Glutamatergic neuron (in vitro differentiated cells): Measurements from ENCODE around the gene IL36B. TPM values are rescaled to one million over a fixed set of nuclear protein-coding genes. Genes with fewer than 3 reads are reported as not detected.

Experiments
- DNase-seq: peaks from one replicate; pipeline ENCODE4 v3.0.0; 2022
- H3K27ac Mint-ChIP-seq: one replicate; pipeline ENCODE4 v1.8.0; 2020; ENCODE audit warnings: mild to moderate bottlenecking, mixed read lengths, inconsistent platforms; ENCODE audit not compliant: unreplicated experiment
- H3K27me3 Mint-ChIP-seq: one replicate; pipeline ENCODE4 v1.8.0; 2020; ENCODE audit warnings: mild to moderate bottlenecking, moderate library complexity, mixed read lengths, inconsistent platforms; ENCODE audit not compliant: unreplicated experiment
- H3K36me3 Mint-ChIP-seq: one replicate; pipeline ENCODE4 v1.8.0; 2020; ENCODE audit warnings: mild to moderate bottlenecking, mixed read lengths, inconsistent platforms; ENCODE audit not compliant: unreplicated experiment
- H3K4me1 Mint-ChIP-seq: one replicate; pipeline ENCODE4 v1.8.0; 2020; ENCODE audit warnings: mild to moderate bottlenecking, low read depth, mixed read lengths, inconsistent platforms; ENCODE audit not compliant: unreplicated experiment
- H3K4me3 Mint-ChIP-seq: one replicate; pipeline ENCODE4 v1.8.0; 2020; ENCODE audit warnings: mild to moderate bottlenecking, mixed read lengths, inconsistent platforms; ENCODE audit not compliant: unreplicated experiment
- H3K9me3 Mint-ChIP-seq: one replicate; pipeline ENCODE4 v1.8.0; 2020; ENCODE audit warnings: mild to moderate bottlenecking, moderate library complexity, mixed read lengths, inconsistent platforms; ENCODE audit not compliant: unreplicated experiment
- CTCF ChIP-seq: fragments of 200-600 bp; sonication (generic); IDR thresholded peaks from one replicate; pipeline ENCODE4 v1.5.0; 2021; ENCODE audit not compliant: partially characterized antibody, unreplicated experiment
- total RNA-seq: library from RNA; stranded (reverse); fragmentation: NEBNext Ultra II Directional; extraction: Animal tissue kit (Norgen Biotek cat#: 25700); gene quantifications from one replicate; pipeline ENCODE4 v1.2.1, GENCODE V29; 2021; ENCODE audit not compliant: unreplicated experiment

IL36B gene
- total RNA-seq, 1 donor from 2014 or later: not detected

GRCh38 chr2:113076954-113077669 lies 24.4 kb upstream of the IL36B start:
- peaks cover 6% of the 10 kb centered on the region for H3K9me3 Mint-ChIP-seq
- H3K4me1 Mint-ChIP-seq: no peaks in the 10 kb centered on the region
- H3K4me3 Mint-ChIP-seq: no peak overlapping the region
- no peaks in the 10 kb centered on the region for H3K36me3 Mint-ChIP-seq
- no peaks in the 10 kb centered on the region for H3K27me3 Mint-ChIP-seq
- H3K27ac Mint-ChIP-seq: no peak overlapping the region
- DNase-seq: no peak
- no peak for TF ChIP-seq CTCF

- peaks cover 6% of the 10 kb centered on the region for H3K9me3 Mint-ChIP-seq
Measured at GRCh38 chr2:113075600-113075999, 22.9 kb upstream of the IL36B start.

GRCh38 chr2:113075030-113075429 lies 22.4 kb upstream of the IL36B start:
- TF ChIP-seq CTCF: no peak
- Mint-ChIP-seq H3K4me3 (no peak overlapping the region), H3K27ac (no peak overlapping the region), H3K4me1 (no peaks in the 10 kb centered on the region), H3K27me3 (no peaks in the 10 kb centered on the region), H3K36me3 (no peaks in the 10 kb centered on the region), H3K9me3 (peaks cover 6% of the 10 kb centered on the region)
- no peak for DNase-seq

More at GRCh38 chr2:113075600-113075999, 22.9 kb upstream of the IL36B start:
- no peaks in the 10 kb centered on the region for H3K4me1 Mint-ChIP-seq
- H3K27me3 Mint-ChIP-seq: no peaks in the 10 kb centered on the region
- no peak for TF ChIP-seq CTCF
- H3K36me3 Mint-ChIP-seq: no peaks in the 10 kb centered on the region
- no peak overlapping the region for H3K27ac Mint-ChIP-seq
- H3K4me3 Mint-ChIP-seq: no peak overlapping the region
- no peak for DNase-seq

GRCh38 chr2:113073325-113073834 lies 20.7 kb upstream of the IL36B start:
- H3K27ac Mint-ChIP-seq: no peak overlapping the region
- peaks cover 6% of the 10 kb centered on the region for H3K9me3 Mint-ChIP-seq
- no peak for DNase-seq
- H3K36me3 Mint-ChIP-seq: no peaks in the 10 kb centered on the region
- no peak for TF ChIP-seq CTCF
- no peaks in the 10 kb centered on the region for H3K4me1 Mint-ChIP-seq
- no peaks in the 10 kb centered on the region for H3K27me3 Mint-ChIP-seq
- H3K4me3 Mint-ChIP-seq: no peak overlapping the region

- Mint-ChIP-seq H3K4me1 (no peaks in the 10 kb centered on the region), H3K27ac (no peak overlapping the region), H3K27me3 (no peaks in the 10 kb centered on the region), H3K9me3 (peaks cover 6% of the 10 kb centered on the region), H3K36me3 (no peaks in the 10 kb centered on the region), H3K4me3 (no peak overlapping the region)
- no peak for TF ChIP-seq CTCF
- no peak for DNase-seq
Measured at GRCh38 chr2:113072584-113072983, 19.9 kb upstream of the IL36B start.
